ENCODE results near the gene ZNF221.

The ZNF221 gene

GRCh38 chr19:43960411-43960810 is 9.4 kb downstream of the ZNF221 start:
- DNase-seq = no peak

GRCh38 chr19:43966079-43966694 is 15.2 kb downstream of the ZNF221 start:
- no peak for DNase-seq

GRCh38 chr19:43976732-43977131 is 25.7 kb downstream of the ZNF221 start:
- DNase-seq = no peak

GRCh38 chr19:43983544-43983911 is 32.5 kb downstream of the ZNF221 start:
- DNase-seq = no peak

DNA sequence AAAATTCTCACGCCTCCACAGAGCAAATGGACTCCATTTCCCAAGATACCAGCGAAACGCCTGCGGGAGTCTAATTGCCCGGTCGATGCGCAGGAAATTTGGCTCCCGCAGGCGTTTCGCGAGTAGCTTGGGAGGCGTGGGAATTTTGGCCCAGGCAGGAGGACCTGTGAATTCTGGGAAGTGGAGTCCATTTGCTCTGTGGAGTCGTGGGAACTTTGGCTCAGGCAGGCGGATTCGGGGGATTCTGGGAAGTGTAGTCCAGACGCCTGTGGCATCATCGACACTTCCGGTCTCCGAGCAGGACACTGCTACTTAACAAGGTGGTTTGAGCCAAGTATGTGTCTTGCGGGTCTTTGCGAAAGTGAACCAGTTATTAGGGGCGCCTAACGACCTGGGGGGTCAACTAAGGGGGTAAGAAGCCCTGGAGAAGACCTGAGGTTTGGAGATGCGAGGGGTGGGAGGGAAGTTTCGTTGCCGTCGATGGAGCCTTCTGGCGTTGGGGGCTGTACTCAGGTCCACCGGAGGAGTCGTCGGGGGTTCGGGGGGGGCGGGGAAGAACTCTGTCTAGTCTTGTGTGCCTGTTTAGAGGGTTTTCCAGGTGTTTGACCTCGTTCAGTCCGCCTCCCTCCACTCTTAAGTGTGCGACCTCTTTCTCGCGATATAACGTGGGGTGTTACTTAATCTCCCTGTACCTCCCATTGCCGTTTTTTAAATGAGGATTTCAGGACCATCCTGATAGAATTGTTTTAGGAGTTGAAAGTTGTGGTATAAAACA is 33.1 kb downstream of the ZNF221 start, which contains the start of gene ZNF155:
TSS of gene ZNF155 (plus strand) at position 277 of the 775 bp plus-strand sequence. CDS start 4,356 bp downstream, outside the sequence.
- peak; percentile 98 for DNase-seq

DNA sequence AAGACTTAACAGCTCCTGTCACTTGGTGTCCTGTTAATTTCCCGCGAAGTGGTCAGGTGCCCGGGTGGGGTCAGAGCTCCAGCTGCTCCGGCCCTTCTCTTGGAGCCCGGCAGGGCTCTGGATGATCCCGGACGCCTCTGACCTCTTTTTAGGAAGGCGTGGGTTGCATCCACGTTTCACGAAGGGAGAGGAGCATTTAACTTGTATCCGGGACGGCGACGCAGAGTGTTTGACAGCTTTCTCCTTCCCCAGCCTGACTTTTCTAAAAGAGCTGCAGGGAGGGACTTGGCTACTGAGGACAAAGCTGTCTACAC is 33.6 kb downstream of the ZNF221 start:
- DNase-seq = no peak

DNA sequence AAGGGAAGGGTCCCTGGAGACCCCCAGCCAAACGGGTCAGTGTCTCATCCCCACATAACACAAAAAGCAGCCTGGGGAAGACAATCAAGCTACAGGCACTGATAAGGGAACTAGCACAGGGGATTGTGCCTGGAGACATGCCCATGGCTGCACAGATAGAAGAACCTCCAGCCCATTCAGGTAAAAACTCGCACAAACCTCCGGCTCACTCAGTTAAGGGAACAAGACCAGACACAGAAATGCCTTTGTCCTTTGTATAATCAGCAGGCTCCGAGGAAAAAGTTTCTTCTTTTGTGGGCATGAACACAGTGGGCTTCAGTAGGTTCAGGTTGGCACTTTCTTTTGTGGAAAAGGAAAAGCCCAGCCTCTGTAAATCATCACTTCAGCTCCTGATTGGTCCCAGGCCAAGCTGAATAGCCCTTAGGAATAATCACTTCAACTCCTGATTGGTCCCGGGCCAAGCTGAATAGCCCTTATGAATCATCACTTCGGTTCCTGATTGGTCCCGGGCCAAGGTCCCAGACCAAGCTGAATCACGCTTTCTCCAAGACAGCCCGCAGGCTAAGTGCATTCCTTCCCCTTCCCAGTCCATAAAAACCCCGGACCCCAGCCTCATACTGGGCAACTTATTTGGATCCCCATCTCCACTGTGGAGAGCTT is 46.7 kb downstream of the ZNF221 start:
- DNase-seq = no peak

- no peak for DNase-seq
Observed at GRCh38 chr19:44002212-44002565, 51.2 kb downstream of the ZNF221 start.

DNA sequence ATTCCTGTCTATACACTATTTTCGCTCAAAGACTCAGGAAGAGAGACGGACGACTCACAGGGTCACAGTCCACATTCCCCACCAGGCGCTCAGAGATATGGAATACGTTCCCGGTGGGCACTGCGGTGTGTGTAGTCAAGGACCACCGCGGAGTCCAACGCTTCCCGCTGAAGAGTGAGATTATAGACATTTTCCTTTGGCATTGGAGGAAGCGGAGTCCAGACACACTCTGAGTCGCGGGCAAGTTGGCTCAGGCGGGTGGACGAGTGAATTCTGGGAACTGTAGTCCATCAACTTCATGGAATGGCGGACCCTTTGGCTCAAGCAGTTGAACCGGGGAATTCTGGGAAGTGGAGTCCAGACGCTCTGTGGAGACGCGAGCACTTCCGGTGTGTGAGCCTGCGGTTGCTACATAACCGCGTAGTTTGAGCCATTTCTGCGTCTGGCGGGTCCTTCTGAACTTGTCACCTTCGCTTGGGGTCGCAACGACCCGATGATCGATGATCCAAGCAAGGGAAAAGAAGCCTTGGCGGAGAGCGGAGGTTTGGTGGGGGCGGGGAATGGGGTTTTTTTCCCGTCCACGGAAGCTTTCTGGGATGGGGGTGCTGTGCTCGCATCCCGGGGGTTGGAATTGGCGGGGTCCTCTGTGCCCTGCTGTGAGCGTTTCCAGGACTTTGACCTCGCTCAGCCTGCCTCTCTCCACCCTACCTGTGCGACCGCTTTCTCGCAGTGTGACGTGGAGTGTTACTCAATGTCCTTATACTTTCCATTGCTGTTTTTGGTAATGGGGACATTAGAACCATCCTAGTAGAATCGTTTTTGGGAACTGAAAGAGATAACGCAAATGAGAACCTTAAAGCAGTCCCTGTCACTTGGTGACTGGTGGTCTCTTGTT is 51.8 kb downstream of the ZNF221 start, which contains the start of gene ZNF230:
TSS of gene ZNF230 (plus strand) at position 392 of the 895 bp plus-strand sequence. CDS start 4,122 bp downstream, outside the sequence.
- peak; percentile 95 to 97 for DNase-seq

DNA sequence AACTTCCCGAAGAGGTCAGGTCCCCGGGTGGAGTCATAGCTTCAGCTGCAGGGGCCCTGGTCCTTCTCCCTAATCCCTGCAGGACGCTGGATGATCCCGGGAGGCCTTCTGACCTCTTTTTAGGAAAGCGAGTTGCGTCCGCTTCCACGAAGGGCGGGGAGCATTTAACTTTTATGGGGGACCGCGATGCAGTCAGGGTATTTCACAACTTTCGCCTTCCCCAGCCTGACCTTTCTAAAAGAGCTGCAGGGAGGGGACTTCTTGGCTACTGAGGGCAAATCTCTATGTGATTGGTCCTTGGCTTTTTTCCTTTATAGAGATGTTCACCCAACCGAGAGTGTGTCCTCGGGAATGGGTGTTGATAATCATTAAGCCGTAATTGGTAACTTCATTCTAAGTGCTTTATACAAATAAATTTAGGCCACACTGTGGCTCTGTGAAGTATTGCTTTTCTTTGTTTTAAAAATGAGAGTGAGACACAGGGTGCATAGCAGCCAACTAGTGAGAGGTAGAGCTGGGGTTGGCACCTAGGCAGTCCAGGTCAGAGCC is 52.5 kb downstream of the ZNF221 start:
- DNase-seq = peak in 1 of 2 experiments; percentile 2

DNA sequence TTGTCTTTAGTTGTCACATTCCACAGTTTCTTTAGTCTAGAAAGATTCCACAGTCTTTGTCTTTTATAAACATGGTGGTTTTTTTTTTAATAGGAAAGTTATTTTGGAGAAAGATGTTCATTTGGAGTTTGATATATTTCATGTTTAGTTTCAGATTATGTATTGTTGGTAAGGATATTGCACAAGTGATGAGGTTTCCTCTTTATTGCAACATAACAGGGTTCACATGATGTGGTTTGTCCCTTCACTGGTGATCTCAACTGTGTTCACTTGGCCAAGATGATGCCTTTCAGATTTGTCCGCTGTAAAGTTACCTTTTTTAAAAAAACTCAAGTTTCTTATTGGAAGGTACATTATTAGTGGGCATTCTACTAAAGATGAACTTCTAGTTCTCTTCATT is 54.9 kb downstream of the ZNF221 start:
- DNase-seq = no peak

DNA sequence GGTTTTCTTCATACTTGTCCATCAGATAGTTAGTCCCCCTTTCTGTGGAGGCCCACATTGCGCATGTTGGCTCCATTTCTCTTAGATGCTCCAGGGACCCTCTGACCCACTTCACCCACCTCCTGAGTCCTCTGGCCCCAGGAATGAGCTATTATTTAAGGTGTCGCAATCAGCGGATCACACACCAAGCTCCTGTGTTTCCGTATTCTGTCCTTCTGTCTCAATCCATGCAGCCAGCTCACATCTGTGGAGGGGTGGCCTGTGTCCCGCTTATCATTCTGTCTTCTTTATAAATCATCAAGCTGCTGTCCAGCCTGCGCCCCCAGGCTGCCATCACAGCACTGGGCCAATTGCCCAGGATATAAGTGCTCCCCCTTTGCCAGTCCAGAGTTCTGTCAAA is 56.4 kb downstream of the ZNF221 start:
- DNase-seq = no peak

- no peak for DNase-seq
Observed at GRCh38 chr19:44010468-44010867, 59.4 kb downstream of the ZNF221 start.
